Measurements from ENCODE around the gene RASL12.

DNA sequence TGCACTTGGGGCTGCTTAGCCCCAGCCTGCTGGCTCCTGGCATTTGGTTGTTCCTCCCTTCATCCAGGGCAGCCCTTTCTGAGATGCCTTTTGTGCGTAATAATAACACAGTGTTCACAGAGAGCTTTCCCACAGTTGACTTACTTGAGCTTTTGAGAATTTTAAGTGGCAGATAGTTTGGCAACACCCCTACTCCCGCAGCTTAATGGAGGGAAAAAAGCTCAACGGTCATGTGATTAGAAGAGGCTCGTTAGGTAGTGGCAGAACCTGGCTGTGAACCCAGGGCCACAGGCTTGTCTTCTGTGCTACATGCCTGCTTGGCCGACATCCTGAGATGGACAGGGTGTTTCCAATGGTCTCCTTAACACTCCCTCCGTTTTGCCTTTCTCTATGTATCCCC, 13.5 kb upstream of the RASL12 start:
- TF ChIP-seq CTCF (IDR thresholded peaks at IDR 0.05; ENCODE audit: poor library complexity) (no peak), EZH2 (IDR thresholded peaks at IDR 0.05; ENCODE audit: borderline replicate concordance) (no peak), EZH2phosphoT487 (IDR thresholded peaks at IDR 0.05; ENCODE audit: low read depth, severe bottlenecking, unreplicated experiment) (no peak)
